Renal cortex interstitium (tissue), 11 donors: ENCODE results near the gene GALNT12. TPM values are rescaled to one million over a fixed set of nuclear protein-coding genes. Genes with fewer than 3 reads are reported as not detected.

Experiments used
- DNase-seq, 11 donors: peaks; one replicate each; pipeline ENCODE4 v3.0.0-alpha.2; 2013; ENCODE audit warnings: low read depth in 9 of 11, low spot score in 4 of 11; ENCODE audit errors: extremely low read depth in 1 of 11
- polyA plus RNA-seq, 3 donors: library from polyadenylated mRNA; unstranded; fragments of 120-200 nt; gene quantifications; one replicate each; pipeline ENCODE4 v1.2.1, GENCODE V29; 2013; ENCODE audit not compliant: insufficient read length in 3 of 3

The GALNT12 gene
- polyA plus RNA-seq, 3 donors, result 7.0 to 7.3 (median 7.2) TPM

DNA sequence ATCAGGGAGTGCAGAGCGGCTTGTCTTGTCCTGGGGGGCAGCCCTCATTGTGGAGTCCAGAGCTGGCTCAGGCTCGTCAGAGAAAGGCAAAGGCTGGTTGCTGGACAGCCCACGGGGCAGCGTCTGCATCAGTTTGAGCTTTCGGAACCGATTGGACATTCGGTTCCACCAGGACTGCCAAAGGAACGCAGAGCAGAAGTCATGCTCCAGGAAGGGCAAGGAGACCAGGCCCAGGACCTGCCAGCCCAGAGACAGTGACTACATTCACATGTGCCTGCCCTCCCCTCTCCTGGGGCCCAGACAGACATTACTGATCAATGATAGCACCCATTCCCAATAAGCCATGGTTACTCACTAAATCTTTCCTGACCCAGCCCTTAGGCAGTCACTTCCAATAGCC lies 29.2 kb upstream of the GALNT12 start:
- DNase-seq, result no peak

DNA sequence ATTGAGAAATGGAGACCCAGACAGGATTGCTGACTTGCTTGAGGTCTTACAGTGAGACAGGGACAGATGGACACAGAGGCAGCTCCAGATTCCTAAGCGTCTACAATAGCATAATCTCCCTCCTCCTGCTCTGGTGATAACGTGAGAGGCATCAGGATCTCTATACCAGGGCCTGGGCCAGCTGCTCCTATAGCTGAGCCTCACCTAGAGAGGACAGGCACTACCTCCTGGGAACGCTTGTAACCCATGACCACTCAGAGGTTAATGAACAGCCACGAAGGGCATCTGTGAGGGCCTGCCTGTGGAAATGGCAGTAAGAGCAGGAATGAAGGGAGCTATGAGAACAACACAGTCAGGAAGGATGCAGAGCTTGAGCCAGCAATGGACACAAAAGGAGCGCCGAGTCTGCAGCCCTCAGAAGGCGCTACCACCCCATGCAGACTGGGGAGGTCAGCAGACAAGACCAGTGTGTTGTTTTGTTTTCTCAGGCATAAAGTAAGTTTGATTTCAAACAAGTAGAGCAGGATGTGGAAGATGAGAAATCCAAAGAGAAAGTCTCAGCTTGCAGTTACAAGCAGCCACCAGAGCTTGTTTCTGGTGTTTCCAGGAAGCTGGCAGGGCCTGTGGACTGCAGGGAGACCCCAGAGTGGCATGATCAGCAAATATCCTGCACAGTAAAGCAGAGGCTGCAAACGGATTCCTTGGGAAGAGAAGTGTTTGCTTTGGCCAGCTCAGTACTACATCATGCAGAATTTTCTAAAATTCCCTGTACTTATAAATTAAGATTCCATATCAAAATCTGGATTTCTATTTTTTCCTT lies 28.5 kb upstream of the GALNT12 start:
- peak in 2 of 11 donors; percentile 22 to 43 for DNase-seq

DNA sequence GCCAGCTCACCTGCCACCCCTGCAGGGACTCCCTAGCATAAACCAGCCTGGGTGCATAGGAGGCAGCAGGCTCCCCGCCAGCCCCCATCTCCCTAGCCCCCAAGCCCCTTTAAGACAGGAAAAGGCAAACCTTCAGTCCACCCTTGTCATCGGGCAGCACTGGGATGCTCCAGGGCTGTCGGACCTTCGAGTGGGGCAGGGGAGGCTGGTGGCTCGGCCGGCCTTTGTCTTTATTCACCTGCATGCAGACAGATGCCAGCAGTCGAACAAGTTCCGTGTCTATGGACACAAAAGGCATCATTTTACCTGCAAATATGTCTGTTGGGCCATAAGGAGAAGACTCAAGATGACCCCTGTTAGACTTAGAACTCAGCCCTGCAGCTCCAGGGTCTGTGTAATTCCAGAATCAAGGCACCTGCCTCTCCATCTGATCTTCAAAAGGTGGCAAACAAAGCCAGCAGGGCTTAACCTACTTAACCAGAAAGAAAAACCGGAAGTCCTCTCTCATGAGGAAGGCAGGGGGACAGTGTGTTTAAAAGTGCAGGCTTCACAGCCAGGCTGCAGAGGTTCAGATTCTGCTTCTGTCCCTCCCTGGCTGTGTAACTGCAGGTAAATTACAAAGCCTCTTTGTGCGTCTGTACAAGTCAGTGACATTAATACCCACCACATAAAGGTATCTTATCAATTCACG lies 27.3 kb upstream of the GALNT12 start:
- DNase-seq, result no peak

DNA sequence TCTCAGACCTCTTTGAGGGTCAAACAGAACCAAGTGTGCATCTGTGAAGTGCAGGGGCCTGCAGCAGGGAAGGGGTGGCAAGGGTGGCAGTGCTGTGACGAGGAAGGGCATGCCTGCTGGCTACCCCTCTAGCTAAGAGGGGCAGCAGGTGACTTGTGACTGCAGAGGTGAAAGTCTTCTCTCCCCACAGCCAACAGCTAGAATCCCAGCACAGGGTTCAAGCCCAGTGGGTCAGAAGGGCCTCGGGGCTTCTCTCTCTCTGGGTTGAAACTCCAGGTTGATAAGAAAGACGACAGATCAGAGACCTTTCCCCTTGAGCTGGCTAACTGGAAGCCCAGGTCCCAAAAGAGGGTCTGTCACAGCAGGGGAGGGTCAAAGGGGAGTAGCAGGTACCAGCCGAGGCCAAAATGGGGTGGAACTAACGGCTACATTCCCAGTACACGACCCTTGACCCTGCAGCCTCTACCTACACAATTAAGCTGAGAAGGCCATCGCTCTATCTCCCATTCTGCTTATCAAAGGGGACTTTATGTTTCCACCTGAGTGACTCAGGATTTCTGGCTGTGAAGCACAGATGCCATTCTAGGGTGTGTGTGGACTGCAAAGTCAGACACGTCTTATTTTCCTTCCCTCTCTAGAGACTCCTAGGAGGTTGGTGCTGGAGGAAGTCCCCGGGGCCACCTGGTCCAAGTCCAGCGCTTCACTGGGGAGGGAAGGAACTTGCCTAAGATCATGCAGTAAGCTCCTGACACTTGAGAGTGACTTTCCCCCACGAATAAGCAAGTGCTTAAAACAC lies 25.7 kb upstream of the GALNT12 start:
- DNase-seq, result no peak

DNA sequence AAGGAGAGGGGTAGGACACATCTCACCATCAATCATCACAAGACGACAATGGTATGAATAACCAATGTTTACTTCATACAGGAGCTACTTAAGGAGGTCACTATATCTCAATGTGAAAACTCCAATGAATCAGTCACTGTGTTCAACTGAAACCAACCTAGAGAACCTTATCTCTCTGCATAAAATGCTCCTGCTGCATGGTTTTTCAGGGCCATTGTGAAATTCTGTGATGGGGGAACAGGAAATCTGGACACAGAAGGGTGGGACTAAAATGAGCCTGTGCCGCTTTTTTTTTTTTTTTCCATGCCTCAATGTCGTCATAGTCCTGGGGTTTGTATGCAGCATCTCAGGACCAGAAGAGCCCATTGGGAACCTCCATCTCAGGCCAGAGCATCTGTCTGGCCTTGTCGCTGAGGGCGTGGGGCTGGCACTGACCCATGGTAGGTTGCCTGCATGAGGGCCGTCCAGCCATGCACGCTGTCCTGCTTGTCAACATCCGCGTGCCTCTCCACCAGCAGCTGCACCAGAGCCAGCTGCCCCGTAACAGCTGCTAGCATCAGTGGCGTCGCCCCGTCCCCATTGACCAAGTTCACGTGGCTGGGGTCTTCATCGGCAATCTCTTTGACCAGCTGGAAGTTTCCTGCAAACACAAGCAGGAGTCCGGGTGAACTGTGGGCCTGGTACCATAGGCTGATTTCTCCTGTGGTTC lies 23.8 kb upstream of the GALNT12 start:
- no peak for DNase-seq

DNA sequence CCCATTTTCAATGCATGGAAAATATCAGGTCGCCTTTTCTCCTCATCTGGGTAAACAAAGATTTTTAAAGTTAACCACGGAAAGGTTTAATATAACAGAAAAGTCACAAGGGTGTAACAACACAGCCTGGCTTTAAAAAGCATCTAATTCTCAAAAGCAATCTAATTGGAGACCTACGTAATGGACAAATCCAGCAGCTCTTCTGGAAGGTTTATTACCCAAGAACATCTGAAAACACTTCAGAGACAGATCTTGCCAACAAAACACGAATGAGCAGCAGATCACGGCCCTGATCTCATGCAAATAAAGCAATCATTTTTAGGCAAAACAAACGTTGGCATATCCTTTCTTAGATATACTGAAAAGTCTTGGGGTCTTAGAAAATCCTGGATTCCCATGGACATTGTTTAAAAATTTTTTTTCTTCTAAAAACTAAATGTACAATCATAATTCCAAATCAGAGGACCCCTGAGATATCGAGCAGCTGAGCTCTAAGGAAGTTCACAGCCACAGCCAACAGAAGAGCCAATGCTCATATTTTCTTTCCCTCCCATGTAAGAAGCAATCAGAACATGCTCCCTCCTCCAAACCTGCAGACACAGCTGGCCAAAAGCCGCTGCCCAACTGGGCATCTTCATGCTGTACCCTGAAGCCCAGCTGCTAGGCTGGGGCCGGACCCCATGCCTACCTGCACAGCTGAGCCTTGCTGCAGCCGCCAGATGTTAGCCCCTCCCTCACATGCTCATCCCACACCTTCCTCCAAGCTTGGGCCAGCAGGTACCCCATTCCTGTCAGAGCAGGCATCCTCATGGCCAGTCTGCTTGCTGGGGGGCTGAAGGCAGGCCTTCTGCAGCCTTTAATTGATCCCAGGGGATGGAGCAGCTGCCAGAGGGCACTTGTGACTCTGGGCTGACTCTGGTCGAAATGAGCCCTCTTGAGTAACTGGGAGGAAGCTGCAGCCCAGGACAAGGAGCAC lies 22.4 kb upstream of the GALNT12 start:
- no peak for DNase-seq

DNA sequence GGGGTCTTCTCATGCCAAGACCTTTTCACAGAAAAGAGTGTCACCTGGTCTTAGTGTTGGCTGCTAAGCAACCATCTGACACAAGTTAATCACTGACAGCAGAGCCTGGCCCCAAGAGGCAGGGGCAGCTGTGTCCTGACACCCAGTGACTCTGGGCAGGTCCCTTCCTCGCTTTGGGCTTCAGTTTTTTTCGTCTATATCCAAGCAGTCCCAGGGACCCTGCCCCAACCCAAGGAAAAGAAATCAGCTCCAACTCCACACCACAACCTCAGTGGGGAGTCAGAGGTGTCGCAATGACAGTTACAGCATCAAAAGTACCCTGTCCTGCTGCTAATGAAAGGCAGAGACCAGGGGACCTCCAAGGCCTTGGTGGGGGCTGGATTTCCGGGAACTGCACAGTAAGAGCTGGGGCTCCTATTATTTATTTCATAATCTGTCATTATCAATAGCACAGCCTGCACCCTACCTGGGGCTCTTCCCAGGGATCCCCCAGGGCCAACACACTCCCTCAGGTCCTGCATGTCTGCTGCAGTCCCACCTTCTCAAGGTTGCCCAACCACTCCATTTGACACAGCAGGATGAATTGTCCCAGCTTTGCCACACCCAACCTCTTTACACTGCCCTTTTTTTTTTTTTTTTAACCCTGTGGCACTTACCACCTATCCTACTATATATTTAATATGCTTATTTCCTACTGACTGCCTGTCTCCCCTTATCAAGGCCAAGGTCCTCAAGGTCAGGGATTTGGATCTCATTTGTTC lies 20.5 kb upstream of the GALNT12 start:
- no peak for DNase-seq

DNA sequence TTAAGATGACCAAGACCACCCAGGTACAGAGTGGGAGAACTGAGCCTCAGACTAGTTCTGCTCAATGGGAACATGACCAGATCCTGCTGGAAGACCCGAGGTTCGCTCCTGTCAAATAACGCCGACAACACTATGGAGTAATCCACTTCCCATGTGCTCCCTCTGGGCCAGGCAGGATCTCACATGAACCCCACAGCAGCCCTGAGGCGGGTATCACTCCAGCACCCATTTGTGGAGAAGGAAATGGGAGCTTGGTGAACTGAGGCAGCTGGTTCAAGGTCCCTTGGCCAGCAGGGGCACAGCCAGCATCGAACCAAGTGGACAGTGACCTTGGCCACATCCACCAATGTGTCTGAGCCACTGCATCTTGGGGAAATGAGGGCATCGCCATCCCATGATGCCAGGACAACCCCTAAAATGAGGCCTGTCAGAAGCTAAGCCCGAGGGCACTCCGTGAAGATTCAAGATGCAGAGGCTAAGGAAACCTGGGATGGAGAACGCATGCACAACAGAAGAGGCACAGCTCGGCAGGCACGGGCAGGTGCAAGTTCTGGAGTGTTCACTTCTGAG lies 19.6 kb upstream of the GALNT12 start:
- no peak for DNase-seq

DNA sequence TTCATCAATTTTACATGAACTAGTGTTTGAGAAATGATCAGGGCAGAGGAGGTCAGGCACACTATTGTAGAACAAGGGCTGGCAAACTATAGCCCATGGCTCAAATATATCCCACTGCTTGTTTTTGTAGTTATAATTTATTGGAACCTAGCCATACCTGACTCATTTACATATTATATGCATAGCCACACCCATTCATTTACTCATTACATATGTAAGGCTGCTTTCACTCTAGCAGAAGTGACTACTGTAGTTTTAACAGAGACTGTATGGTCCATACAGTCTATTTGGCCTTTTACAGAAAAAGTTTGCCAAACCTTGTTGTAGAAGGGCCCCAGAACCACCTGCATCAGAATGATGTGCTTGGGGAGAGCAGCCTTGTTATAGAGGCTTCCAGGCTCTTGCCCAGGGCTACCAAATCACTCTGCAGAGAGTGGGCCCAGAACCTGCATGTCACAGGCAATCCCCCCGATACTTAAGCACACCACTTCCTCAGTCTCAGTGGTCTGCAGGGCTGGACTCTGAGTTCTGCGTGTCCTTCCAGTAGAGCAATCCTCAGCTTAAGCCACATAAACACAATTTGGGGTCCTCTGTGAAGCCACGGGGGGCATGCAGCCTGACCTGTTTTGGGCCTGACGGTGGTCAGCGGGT lies 17.9 kb upstream of the GALNT12 start:
- no peak for DNase-seq

DNA sequence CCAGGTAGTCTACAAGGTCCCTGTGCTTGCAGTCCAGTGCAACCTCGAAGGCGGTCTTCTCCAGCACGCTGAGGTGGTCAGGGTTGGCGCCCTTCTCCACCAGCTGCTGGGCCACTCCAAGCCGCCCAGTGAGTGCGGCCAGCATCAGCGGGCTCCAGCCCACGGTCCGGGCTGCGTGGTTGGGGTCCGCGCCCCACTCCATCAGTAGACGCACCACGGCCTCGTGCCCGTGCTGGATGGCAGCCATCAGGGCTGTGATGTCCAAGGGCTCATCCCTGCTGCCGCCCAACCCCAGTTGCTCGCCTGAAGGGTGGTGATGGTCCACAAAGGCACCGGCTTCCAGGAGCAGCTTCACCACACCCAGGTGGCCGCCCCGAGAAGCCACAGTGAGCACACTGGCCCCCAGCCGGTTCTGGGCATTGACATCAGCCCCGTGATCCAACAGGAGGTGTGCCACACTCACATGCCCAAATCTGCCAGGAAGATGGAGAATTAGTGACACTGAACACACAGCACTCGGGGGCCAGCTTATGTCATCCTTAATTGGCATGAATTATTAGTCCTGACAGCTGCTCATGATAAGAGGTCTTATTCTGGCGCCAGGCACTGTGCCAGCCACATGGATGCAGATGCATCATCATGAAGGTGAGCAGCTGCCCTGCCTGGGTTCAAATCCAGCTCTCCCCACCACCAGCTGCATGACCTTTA lies 17.2 kb upstream of the GALNT12 start:
- DNase-seq, result no peak

DNA sequence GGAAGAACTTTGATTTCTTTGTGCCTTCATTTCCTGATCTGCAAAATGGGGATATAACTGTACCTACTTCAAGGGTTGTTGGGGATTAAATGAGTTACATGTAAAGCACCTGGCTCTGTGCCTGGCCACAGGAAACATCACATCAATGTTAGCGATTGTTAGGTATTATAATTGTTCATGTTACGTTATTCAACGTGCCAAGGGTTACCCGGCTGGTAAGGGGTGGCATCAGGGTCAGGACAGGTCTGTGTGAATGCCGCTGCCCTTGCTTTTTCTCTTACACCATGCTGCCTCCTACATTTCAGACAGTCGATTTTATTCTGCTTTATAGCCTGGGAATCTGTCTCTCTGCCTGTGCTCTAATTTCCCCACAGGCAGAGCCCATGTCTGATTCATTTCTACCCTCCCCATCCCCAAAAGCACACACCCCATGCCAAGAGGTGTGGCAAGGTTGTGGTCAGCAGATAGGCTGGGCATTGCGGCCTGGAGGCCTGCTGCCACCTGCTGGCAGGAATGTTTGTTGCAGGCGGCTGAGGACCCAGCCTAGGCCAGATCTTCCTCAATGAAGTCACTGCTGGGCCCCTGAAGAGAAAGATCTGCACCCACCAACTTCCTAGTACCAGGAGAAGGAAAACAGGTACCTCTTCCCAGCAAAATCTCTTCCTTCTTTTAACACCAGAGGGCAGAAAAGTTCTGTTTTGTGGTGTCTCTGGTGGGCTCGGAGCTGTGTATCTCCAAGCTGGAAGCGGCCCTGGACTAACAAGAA lies 16.4 kb upstream of the GALNT12 start:
- DNase-seq, result peak; percentile 58 to 86 (median 78)

DNA sequence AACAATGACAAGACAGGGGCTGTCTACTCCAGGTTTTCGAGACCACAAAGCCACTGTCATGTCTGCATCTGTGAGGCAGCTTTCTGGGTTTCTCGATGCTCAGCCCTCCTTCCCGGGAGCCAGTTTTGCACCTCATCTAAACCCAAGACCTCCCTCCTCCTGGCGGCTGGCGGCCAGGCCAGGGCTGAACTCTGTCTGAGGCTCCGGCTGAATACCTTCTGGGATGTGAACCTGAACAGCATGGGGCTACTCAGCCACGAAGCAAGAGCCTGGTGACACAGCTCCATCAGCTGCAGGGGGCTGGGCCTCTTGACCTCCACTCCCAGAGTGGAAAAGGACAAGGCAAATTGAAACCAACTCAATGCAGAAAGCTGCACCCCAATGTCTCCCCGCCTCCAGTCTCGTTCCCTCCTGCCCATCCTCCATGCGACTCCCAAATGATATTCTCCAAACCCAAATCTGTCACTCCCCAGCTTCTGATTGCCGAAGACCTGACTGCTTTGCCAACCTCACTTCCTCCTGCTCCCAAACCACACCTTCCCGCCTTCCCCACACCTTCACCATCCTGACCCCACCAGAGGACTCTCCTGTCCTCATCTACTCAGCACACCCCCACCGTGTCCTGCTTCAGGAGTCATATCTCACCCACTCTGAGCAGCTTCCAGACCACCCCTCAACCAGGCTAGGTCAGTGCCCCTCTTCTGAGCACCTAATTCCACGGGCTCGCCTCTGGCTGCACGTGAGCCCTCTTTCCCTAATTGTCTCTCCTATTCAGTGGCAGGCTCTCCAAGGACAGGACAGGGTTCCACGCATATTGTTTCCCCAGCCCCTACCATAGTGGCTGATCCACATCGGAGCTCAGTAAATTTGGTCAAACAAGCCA lies 15.6 kb upstream of the GALNT12 start:
- peak in 5 of 11 donors; percentile 36 to 68 (median 56) for DNase-seq

DNA sequence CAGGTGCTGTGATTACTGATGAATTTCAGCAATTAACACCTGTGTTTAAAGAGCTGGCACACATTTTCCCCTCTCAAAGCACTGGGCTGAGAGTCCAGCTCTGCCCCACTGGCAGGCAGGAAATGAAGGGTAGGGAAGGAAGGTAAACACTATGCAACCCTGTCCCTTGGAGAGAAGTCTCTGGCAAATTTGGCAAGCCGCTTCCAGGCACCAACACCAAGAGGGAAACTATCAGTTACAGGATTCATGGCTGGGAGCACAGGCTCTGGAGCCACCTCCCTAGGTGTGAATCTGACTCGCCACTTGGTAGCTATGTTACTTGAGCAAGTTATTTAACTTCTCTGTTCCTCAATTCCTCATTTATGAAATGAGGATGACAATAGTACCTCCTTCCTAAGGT lies 14.4 kb upstream of the GALNT12 start:
- DNase-seq, result no peak

DNA sequence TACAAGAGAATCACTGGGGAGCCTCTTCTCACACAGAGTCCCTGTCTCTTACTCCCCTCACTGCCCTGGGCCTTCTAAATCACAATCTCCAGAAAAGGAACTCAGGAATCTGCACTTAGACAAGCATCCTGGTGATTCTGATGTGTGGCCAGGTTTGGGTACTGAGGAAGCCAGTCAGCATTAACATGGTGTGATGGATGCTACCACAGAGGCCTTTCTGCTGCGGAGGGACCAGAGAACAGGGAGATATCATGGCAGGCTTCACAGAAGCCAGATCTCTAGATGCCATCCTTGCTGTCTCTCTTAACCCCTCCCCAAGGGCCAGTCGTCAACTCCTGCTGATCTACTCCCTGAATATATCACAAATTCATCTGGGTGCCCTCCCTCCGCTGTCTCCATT lies 12.7 kb upstream of the GALNT12 start:
- no peak for DNase-seq
